GM23338 (cell line): ENCODE results near the gene NUP88.
A peak's percentile ranks its signal among the peaks of the same experiment; 100 is the strongest.

Experiments
- CREB1 ChIP-seq: fragments of 250-450 bp; sonication (Bioruptor Pico); IDR thresholded peaks from 2 replicates; pipeline ENCODE4 v1.5.0; 2020; ENCODE audit warnings: low read depth, mild to moderate bottlenecking, moderate library complexity
- CTCF ChIP-seq, 2 experiments: fragments of 200-600 bp in 1 of 2; sonication (generic) in 1 of 2; conservative IDR thresholded peaks; 2 replicates each; pipeline versions ENCODE4 v1.5.1 to v1.6.1; 2016 to 2017; ENCODE audit warnings: antibody characterized with exemption in 2 of 2, low read depth in 2 of 2, mild to moderate bottlenecking in 2 of 2, moderate library complexity in 1 of 2
- ETS1 ChIP-seq: IDR thresholded peaks from 2 replicates; pipeline ENCODE4 v1.6.1; 2016; ENCODE audit warnings: antibody characterized with exemption
- EZH2 ChIP-seq: fragments of 200-600 bp; sonication (generic); IDR thresholded peaks from one replicate; pipeline ENCODE4 v1.8.0; 2017; ENCODE audit warnings: antibody characterized with exemption, mild to moderate bottlenecking, low read depth; ENCODE audit not compliant: unreplicated experiment
- EZH2phosphoT487 ChIP-seq: fragments of 200-600 bp; sonication (generic); IDR thresholded peaks from one replicate; pipeline ENCODE4 v1.8.1; 2018; ENCODE audit warnings: antibody characterized with exemption; ENCODE audit not compliant: unreplicated experiment
- JUNB ChIP-seq: IDR thresholded peaks from one replicate; pipeline ENCODE4 v1.6.1; 2016; ENCODE audit warnings: antibody characterized with exemption; ENCODE audit not compliant: unreplicated experiment
- NANOG ChIP-seq: IDR thresholded peaks from 2 replicates; pipeline ENCODE4 v1.6.1; 2016; ENCODE audit warnings: antibody characterized with exemption, borderline replicate concordance
- POLR2AphosphoS5 ChIP-seq: IDR thresholded peaks from 2 replicates; pipeline ENCODE4 v1.6.1; 2016; ENCODE audit warnings: antibody characterized with exemption, low read depth
- REST ChIP-seq: IDR thresholded peaks from one replicate; pipeline ENCODE4 v1.6.1; 2018; ENCODE audit warnings: antibody characterized with exemption; ENCODE audit not compliant: unreplicated experiment
- STAT1 ChIP-seq: IDR thresholded peaks from one replicate; pipeline ENCODE4 v1.6.1; 2016; ENCODE audit warnings: antibody characterized with exemption; ENCODE audit not compliant: unreplicated experiment
- ZNF114 ChIP-seq: fragments of 250-450 bp; sonication (Bioruptor Pico); IDR thresholded peaks from 2 replicates; pipeline ENCODE4 v1.5.0; 2020; ENCODE audit warnings: mild to moderate bottlenecking, moderate library complexity
- ZNF331 ChIP-seq: fragments of 250-450 bp; sonication (Bioruptor Pico); IDR thresholded peaks from 2 replicates; pipeline ENCODE4 v1.5.0; 2020; ENCODE audit warnings: low read depth, mild to moderate bottlenecking, moderate library complexity
- ZNF462 ChIP-seq: fragments of 250-450 bp; sonication (Bioruptor Pico); IDR thresholded peaks from 2 replicates; pipeline ENCODE4 v1.5.0; 2020; ENCODE audit warnings: mild to moderate bottlenecking, moderate library complexity

- TF ChIP-seq CTCF (conservative IDR thresholded peaks at IDR 0.05; ENCODE audit: low read depth in 2 of 2) (no peak), EZH2phosphoT487 (no peak), EZH2 (no peak), ZNF331 (CRISPR knock-in tag) (no peak), POLR2AphosphoS5 (peak; percentile 91), ETS1 (no peak), ZNF462 (no peak), CREB1 (CRISPR knock-in tag) (no peak; the same call in 1 of the 2 replicates), REST (no peak), JUNB (no peak), ZNF114 (CRISPR knock-in tag) (no peak), NANOG (no peak), STAT1 (no peak)
Measured at GRCh38 chr17:5419356-5419958, at the start of gene NUP88.
